Suprapubic skin (tissue), 4 donors: ENCODE data around the gene SDHAF3.

Source experiments
- CTCF ChIP-seq, 2 donors: fragments of 200-600 bp in 1 of 2; fragments of 450-650 bp in 1 of 2; sonication (generic) in 1 of 2; IDR thresholded peaks; one replicate each; pipeline ENCODE4 v1.5.1; 2016 to 2019; ENCODE audit warnings: antibody characterized with exemption in 2 of 2, mild to moderate bottlenecking in 1 of 2, moderate library complexity in 1 of 2
- EP300 ChIP-seq: sonication (generic); formaldehyde crosslinking; IDR thresholded peaks from one replicate; pipeline ENCODE4 v1.6.1; 2017; ENCODE audit warnings: antibody characterized with exemption
- POLR2AphosphoS5 ChIP-seq, 3 donors: sonication (generic); formaldehyde crosslinking; IDR thresholded peaks; one replicate each; pipeline ENCODE4 v1.6.1; 2017; ENCODE audit warnings: antibody characterized with exemption in 3 of 3

GRCh38 chr7:97187067-97187466 lies 69.6 kb downstream of the SDHAF3 start:
- TF ChIP-seq EP300 (no peak), CTCF (IDR thresholded peaks at IDR 0.05) (no peak), POLR2AphosphoS5 (IDR thresholded peaks at IDR 0.05) (no peak)
